KMS-11 (cell line): Measurements from ENCODE around the gene MCM6.

ENCODE experiments used
- H2AFZ ChIP-seq: fragments of 200-600 bp; sonication (generic); 2 replicates; pipeline ENCODE4 v1.6.1; 2016; ENCODE audit warnings: antibody characterized with exemption, mixed run types, low read depth
- H3K27ac ChIP-seq: fragments of 200-600 bp; sonication (generic); 2 replicates; pipeline ENCODE4 v1.6.1; 2016; ENCODE audit warnings: mild to moderate bottlenecking, mixed run types
- H3K27me3 ChIP-seq: fragments of 200-600 bp; sonication (generic); 2 replicates; pipeline ENCODE4 v1.6.1; 2017; ENCODE audit warnings: mild to moderate bottlenecking, low read depth, mixed run types, moderate library complexity; ENCODE audit not compliant: insufficient read depth
- H3K36me3 ChIP-seq: fragments of 200-600 bp; sonication (generic); 2 replicates; pipeline ENCODE4 v1.6.1; 2017; ENCODE audit warnings: mild to moderate bottlenecking, mixed run types; ENCODE audit not compliant: insufficient read depth
- H3K4me1 ChIP-seq: fragments of 200-600 bp; sonication (generic); 2 replicates; pipeline ENCODE4 v1.6.1; 2016; ENCODE audit warnings: mild to moderate bottlenecking, low read depth, mixed run types; ENCODE audit not compliant: poor library complexity, severe bottlenecking
- H3K4me2 ChIP-seq: fragments of 200-600 bp; sonication (generic); 2 replicates; pipeline ENCODE4 v1.7.0; 2016; ENCODE audit warnings: mild to moderate bottlenecking, mixed run types
- H3K4me3 ChIP-seq: fragments of 200-600 bp; sonication (generic); IDR thresholded peaks from 2 replicates; pipeline ENCODE4 v1.6.1; 2017; ENCODE audit warnings: low read depth, low read length, mixed read lengths; ENCODE audit not compliant: insufficient read depth
- H3K79me2 ChIP-seq: fragments of 200-600 bp; sonication (generic); 2 replicates; pipeline ENCODE4 v1.6.1; 2016; ENCODE audit warnings: low read depth, mixed run types; ENCODE audit not compliant: insufficient read depth
- H3K9ac ChIP-seq: fragments of 200-600 bp; sonication (generic); 2 replicates; pipeline ENCODE4 v1.6.1; 2016; ENCODE audit warnings: mild to moderate bottlenecking, mixed run types
- H4K20me1 ChIP-seq: fragments of 200-600 bp; sonication (generic); 2 replicates; pipeline ENCODE4 v1.6.1; 2016; ENCODE audit warnings: mild to moderate bottlenecking, mixed run types; ENCODE audit not compliant: insufficient read depth
- TF ChIP-seq, protein P1 (sequence below): fragments of 200-600 bp; sonication (generic); conservative IDR thresholded peaks from 2 replicates; pipeline ENCODE4 v1.6.1; 2017; ENCODE audit warnings: low read depth, mild to moderate bottlenecking, antibody characterized with exemption, low read length, moderate library complexity, mixed read lengths

The MCM6 gene

DNA sequence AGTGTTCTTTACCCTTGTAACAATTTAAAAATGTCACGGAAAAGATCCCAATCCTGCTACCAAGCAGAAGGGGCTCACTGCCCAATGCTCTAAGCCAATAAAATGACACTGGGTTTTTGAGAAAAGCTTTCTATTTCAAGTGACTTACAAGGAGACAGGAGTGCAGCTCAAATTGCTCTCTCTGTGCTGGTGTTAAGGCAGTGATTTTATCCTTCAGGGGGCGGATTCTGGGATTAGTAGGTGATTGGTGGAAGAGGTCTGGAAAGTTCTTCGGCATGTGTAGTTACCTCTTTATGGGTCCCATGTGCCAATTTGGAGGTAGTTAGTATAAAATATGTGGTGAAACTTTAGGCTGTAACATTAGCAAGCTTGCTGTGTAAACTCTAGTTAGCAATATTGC is 27.4 kb upstream of the MCM6 start:
- Histone ChIP-seq H4K20me1 (no peaks in the 10 kb centered on the region), H3K4me2 (no peak overlapping the region), H3K4me1 (no peaks in the 10 kb centered on the region), H3K79me2 (no peaks in the 10 kb centered on the region), H3K36me3 (no peaks in the 10 kb centered on the region), H2AFZ (no peak overlapping the region), H3K27me3 (no peaks in the 10 kb centered on the region), H3K9ac (no peak overlapping the region), H3K27ac (no peak overlapping the region), H3K4me3 (no peak overlapping the region)
- TF ChIP-seq, protein P1, sequence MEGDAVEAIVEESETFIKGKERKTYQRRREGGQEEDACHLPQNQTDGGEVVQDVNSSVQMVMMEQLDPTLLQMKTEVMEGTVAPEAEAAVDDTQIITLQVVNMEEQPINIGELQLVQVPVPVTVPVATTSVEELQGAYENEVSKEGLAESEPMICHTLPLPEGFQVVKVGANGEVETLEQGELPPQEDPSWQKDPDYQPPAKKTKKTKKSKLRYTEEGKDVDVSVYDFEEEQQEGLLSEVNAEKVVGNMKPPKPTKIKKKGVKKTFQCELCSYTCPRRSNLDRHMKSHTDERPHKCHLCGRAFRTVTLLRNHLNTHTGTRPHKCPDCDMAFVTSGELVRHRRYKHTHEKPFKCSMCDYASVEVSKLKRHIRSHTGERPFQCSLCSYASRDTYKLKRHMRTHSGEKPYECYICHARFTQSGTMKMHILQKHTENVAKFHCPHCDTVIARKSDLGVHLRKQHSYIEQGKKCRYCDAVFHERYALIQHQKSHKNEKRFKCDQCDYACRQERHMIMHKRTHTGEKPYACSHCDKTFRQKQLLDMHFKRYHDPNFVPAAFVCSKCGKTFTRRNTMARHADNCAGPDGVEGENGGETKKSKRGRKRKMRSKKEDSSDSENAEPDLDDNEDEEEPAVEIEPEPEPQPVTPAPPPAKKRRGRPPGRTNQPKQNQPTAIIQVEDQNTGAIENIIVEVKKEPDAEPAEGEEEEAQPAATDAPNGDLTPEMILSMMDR = no peak

DNA sequence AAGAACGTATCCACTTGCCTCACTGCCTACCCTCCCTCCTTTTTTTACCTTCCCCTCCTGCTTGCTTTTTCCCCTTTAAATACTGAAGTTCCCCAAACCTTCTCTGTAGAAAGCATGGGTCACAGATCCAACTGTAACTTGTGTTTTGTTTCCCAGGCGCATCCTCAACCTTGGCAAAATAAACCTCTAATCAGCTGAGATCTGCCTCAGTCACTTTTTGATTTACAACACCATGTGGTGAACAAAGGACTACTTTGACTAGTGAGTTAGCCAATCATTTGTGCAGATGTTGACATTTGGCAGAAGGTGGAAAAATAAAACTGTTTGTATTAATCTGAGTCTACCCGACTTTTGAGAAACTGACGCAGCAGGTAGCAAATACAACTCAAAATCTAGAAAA is 23.3 kb upstream of the MCM6 start:
- no peak overlapping the region for H2AFZ ChIP-seq
- no peaks in the 10 kb centered on the region for H3K4me1 ChIP-seq
- no peak overlapping the region for H3K27ac ChIP-seq
- no peak overlapping the region for H3K9ac ChIP-seq
- H3K36me3 ChIP-seq = no peaks in the 10 kb centered on the region
- H3K4me3 ChIP-seq = no peak overlapping the region
- H3K4me2 ChIP-seq = no peak overlapping the region
- no peaks in the 10 kb centered on the region for H3K27me3 ChIP-seq
- H4K20me1 ChIP-seq = no peaks in the 10 kb centered on the region
- TF ChIP-seq, protein P1 = no peak
- H3K79me2 ChIP-seq = no peaks in the 10 kb centered on the region

DNA sequence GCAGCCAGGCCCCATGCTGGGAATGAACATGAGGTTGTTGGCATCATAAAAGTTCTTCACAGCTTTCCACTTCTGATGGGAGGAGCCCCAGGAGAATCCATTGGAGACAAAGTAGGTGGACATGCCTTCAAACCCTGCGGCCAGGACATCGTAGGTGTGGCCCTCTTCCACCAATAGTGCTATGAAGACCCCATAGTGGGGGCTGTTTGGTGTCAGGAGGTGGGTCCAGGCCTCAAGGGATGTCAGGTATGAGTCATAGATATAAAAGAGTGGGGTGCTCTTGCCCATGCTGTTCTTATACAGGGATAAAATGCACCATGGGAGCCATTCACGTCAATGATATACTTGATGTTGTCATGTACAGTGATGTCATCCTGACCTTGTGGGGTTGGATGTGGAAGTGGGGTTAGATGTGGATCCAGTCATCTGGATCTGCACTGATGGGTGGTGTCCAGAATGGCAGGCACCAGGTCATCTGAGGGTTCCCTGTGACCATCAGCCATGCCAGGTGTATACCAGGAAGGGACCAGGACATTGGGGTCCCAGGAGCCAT is 22.1 kb upstream of the MCM6 start:
- H2AFZ ChIP-seq = no peak overlapping the region

DNA sequence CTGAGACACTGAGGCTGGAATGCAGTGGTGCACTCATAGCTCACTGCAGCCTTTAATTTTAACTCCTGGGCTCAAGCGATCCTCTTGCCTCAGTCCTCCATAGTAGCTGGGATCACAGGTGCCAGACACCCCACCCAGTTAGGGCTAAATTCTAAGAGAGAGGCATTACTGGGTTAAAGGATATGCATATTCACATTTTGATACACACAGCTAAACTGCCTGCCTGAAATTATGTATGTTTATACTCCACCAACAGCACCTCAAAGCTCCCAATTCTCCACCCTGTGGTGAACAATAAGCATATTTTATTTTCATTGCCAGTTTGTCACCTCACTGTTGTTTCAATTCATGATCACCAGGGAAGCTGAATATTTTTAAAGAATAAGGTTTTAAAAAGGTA is 18.7 kb upstream of the MCM6 start:
- Histone ChIP-seq H3K27ac (no peak overlapping the region), H3K4me3 (no peak overlapping the region)
- TF ChIP-seq, protein P1 = no peak

More for the DNA sequence above, 22.1 kb upstream of the MCM6 start:
- no peaks in the 10 kb centered on the region for H3K36me3 ChIP-seq
- H3K4me1 ChIP-seq = no peaks in the 10 kb centered on the region
- no peak overlapping the region for H3K9ac ChIP-seq
- no peak overlapping the region for H3K4me3 ChIP-seq
- no peak overlapping the region for H3K27ac ChIP-seq
- H4K20me1 ChIP-seq = no peaks in the 10 kb centered on the region
- TF ChIP-seq, protein P1 = no peak
- no peak overlapping the region for H3K4me2 ChIP-seq
- no peaks in the 10 kb centered on the region for H3K79me2 ChIP-seq
- no peaks in the 10 kb centered on the region for H3K27me3 ChIP-seq

More for the DNA sequence above, 18.7 kb upstream of the MCM6 start:
- Histone ChIP-seq H3K4me1 (no peaks in the 10 kb centered on the region), H3K9ac (no peak overlapping the region), H2AFZ (no peak overlapping the region), H3K27me3 (no peaks in the 10 kb centered on the region), H3K79me2 (no peaks in the 10 kb centered on the region), H4K20me1 (no peaks in the 10 kb centered on the region), H3K36me3 (no peaks in the 10 kb centered on the region), H3K4me2 (no peak overlapping the region)
